ENCODE results near the gene C3AR1.

- TF ChIP-seq REST (IDR thresholded peaks at IDR 0.05; ENCODE audit: insufficient read depth in 1 of 2, low read depth in 2 of 2, low read length in 1 of 2), result no peak
- TF ChIP-seq CTCF (IDR thresholded peaks at IDR 0.05), result no peak
- TF ChIP-seq SIN3A (IDR thresholded peaks at IDR 0.05; ENCODE audit: borderline replicate concordance, insufficient read depth, low read depth, low read length), result no peak
- TF ChIP-seq POLR2AphosphoS5 (IDR thresholded peaks at IDR 0.05; ENCODE audit: low read depth, low read length), result no peak
- no peak for TF ChIP-seq TCF7L2 (IDR thresholded peaks at IDR 0.05; ENCODE audit: low read depth, low read length)
Observed at GRCh38 chr12:8099235-8099634, 33.1 kb upstream of the C3AR1 start.
